SK-N-SH (cell line): Measurements from ENCODE around the gene IDH3A.

Source experiments
- CTCF ChIP-seq: fragments of 200-600 bp; sonication (generic); IDR thresholded peaks from 2 replicates; pipeline ENCODE4 v1.6.1; 2017; ENCODE audit warnings: antibody characterized with exemption, mild to moderate bottlenecking, moderate library complexity
- FOXM1 ChIP-seq: IDR thresholded peaks from 2 replicates; pipeline ENCODE4 v1.4.0; 2012; ENCODE audit warnings: low read depth, mild to moderate bottlenecking
- NFIC ChIP-seq: IDR thresholded peaks from 2 replicates; pipeline ENCODE4 v1.4.0; 2012; ENCODE audit warnings: borderline replicate concordance
- POLR2AphosphoS5 ChIP-seq: IDR thresholded peaks from 2 replicates; pipeline ENCODE4 v1.6.1; 2012; ENCODE audit warnings: low read depth, low read length

- TF ChIP-seq POLR2AphosphoS5 (no peak), CTCF (no peak), FOXM1 (no peak), NFIC (no peak)
Observed at GRCh38 chr15:78205337-78205736, 56.2 kb downstream of the IDH3A start.
